ENCODE data around the gene KRTAP5-8. TPM values are rescaled to one million over a fixed set of nuclear protein-coding genes. Genes with fewer than 3 reads are reported as not detected.
"Not testable (repeated sequence)": the region's sequence is repeated elsewhere in the genome, so short reads cannot be mapped to it uniquely, and the experiment has no call there.

Gene KRTAP5-8
- total RNA-seq, 4 donors from 2014 or later: 0.22 TPM; not detected in 3

GRCh38 chr11:71518506-71519471 lies 19.0 kb upstream of the KRTAP5-8 start:
- H3K27me3 ChIP-seq: no peaks in the 10 kb centered on the region
- H3K27ac ChIP-seq: no peak overlapping the region
- intact Hi-C loops (cut with DNase I): no loop called here
- H3K4me3 ChIP-seq: no peak overlapping the region
- H3K4me1 ChIP-seq: no peaks in the 10 kb centered on the region
- H3K9me3 ChIP-seq: no peaks in the 10 kb centered on the region
- no peak for TF ChIP-seq POLR2A (IDR thresholded peaks at IDR 0.05)
- TF ChIP-seq, protein P1, sequence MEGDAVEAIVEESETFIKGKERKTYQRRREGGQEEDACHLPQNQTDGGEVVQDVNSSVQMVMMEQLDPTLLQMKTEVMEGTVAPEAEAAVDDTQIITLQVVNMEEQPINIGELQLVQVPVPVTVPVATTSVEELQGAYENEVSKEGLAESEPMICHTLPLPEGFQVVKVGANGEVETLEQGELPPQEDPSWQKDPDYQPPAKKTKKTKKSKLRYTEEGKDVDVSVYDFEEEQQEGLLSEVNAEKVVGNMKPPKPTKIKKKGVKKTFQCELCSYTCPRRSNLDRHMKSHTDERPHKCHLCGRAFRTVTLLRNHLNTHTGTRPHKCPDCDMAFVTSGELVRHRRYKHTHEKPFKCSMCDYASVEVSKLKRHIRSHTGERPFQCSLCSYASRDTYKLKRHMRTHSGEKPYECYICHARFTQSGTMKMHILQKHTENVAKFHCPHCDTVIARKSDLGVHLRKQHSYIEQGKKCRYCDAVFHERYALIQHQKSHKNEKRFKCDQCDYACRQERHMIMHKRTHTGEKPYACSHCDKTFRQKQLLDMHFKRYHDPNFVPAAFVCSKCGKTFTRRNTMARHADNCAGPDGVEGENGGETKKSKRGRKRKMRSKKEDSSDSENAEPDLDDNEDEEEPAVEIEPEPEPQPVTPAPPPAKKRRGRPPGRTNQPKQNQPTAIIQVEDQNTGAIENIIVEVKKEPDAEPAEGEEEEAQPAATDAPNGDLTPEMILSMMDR (IDR thresholded peaks at IDR 0.05): no peak
- no peaks in the 10 kb centered on the region for H3K36me3 ChIP-seq
- no peak for DNase-seq
- 92 to 95% methylated on average over 12 to 19 of the region's 55 CpGs for WGBS, 2 donors

DNA sequence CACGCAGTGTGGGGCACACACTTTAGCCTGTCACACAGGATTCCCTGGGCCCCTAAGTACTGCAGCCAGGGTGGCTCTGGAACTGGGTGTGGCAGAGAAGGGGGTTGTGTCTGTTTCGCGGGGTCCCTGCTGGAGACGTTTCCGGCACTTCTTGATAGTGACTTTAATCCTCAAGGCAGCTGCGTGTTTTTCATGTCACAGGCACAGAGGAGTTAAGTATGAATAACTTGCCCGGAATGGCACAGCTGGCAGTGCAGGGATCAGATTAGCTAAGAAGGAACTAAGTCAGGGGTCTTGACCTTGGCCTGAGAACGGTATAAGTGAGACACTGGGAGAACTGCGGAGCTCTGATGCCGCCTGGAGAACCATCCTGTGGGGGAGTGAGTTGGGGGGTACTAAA lies 18.3 kb upstream of the KRTAP5-8 start:
- 68 to 85% methylated on average over 4 of the region's 10 CpGs for WGBS, 2 donors
- no peaks in the 10 kb centered on the region for H3K36me3 ChIP-seq
- TF ChIP-seq, protein P1 (IDR thresholded peaks at IDR 0.05): no peak
- TF ChIP-seq POLR2A (IDR thresholded peaks at IDR 0.05): no peak

GRCh38 chr11:71525188-71525937 lies 12.5 kb upstream of the KRTAP5-8 start:
- H3K27ac ChIP-seq: no peak overlapping the region
- intact Hi-C loops (cut with DNase I): no loop called here
- H3K4me3 ChIP-seq: no peak overlapping the region
- TF ChIP-seq, protein P1 (IDR thresholded peaks at IDR 0.05): no peak
- TF ChIP-seq POLR2A (IDR thresholded peaks at IDR 0.05): no peak
- H3K9me3 ChIP-seq: no peaks in the 10 kb centered on the region
- WGBS, 2 donors: 66 to 88% methylated on average over 1 to 3 of the region's 3 CpGs
- no peak for DNase-seq
- H3K27me3 ChIP-seq: no peaks in the 10 kb centered on the region
- no peaks in the 10 kb centered on the region for H3K4me1 ChIP-seq
- no peaks in the 10 kb centered on the region for H3K36me3 ChIP-seq

More for the DNA sequence above, 18.3 kb upstream of the KRTAP5-8 start:
- no peak overlapping the region for H3K4me3 ChIP-seq
- H3K9me3 ChIP-seq: no peaks in the 10 kb centered on the region
- H3K27me3 ChIP-seq: no peaks in the 10 kb centered on the region
- no peak overlapping the region for H3K27ac ChIP-seq
- intact Hi-C loops (cut with DNase I): no loop called here
- no peaks in the 10 kb centered on the region for H3K4me1 ChIP-seq
- no peak for DNase-seq

DNA sequence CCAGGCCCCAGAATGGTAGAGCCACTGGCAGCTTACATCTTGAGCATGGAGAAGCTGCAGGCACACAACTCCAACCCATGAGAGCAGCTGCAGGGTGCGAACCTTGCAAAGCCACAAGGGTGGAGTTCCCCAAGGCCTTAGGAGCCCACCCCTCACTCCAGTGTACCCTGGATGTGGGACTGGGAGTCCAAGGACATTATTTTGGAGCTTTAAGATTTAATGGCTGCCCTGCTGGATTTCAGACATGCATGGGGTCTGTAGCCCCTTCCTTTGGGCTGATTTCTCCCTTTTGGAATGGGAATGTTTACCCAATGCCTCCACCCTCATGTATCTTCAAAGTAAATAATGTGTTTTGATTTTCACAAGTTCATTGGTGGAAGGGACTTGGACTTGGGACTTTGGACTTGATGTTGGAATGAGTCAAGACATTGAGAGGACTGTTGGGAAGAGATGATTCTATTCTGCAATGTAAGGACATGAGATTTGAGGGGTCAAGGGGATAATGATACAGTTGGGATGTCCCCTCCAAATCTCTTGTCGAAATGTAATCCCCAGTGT lies 11.8 kb upstream of the KRTAP5-8 start:
- 62 to 67% methylated on average over 1 of the region's 2 CpGs for WGBS, 2 donors
- Histone ChIP-seq H3K36me3 (no peaks in the 10 kb centered on the region), H3K27ac (no peak overlapping the region), H3K4me3 (no peak overlapping the region), H3K9me3 (no peaks in the 10 kb centered on the region), H3K4me1 (no peaks in the 10 kb centered on the region), H3K27me3 (no peaks in the 10 kb centered on the region)
- intact Hi-C loops (cut with DNase I): no loop called here
- TF ChIP-seq, protein P1 (IDR thresholded peaks at IDR 0.05): no peak
- TF ChIP-seq POLR2A (IDR thresholded peaks at IDR 0.05): no peak
- no peak for DNase-seq

- DNase-seq; H3K9me3 ChIP-seq; H3K4me3 ChIP-seq; H3K27ac ChIP-seq; H3K36me3 ChIP-seq; H3K4me1 ChIP-seq; intact Hi-C loops (cut with DNase I); H3K27me3 ChIP-seq: not testable (repeated sequence)
- 54 to 64% methylated on average over 8 of the region's 10 CpGs for WGBS, 2 donors
Measured at GRCh38 chr11:71526796-71527575, 10.8 kb upstream of the KRTAP5-8 start, which contains the start of gene KRTAP5-7. Gene KRTAP5-7 (plus strand): TSS chr11:71527267. CDS start chr11:71527301, 34 bp downstream.

Measured in esophagus squamous epithelium (tissue), 5 donors.